Measurements from ENCODE around the gene TBKBP1.

GRCh38 chr17:47675380-47676198, 18.4 kb upstream of the TBKBP1 start:
- TF ChIP-seq RAD21 (IDR thresholded peaks at IDR 0.05), result no peak
- no peak for TF ChIP-seq CTCF (IDR thresholded peaks at IDR 0.05; ENCODE audit: low read depth, low read length, missing input control)
- TF ChIP-seq YY1 (IDR thresholded peaks at IDR 0.05), result no peak
- no peak for TF ChIP-seq NR2F2 (IDR thresholded peaks at IDR 0.05)
- no peak for TF ChIP-seq FOXA1 (IDR thresholded peaks at IDR 0.05)
- no peak for TF ChIP-seq HNF4G (IDR thresholded peaks at IDR 0.05)
- TF ChIP-seq TAF1 (conservative IDR thresholded peaks at IDR 0.05), result no peak
- TF ChIP-seq MAX (IDR thresholded peaks at IDR 0.05), result no peak
- TF ChIP-seq REST (IDR thresholded peaks at IDR 0.05), result no peak
- no peak for TF ChIP-seq GABPA (IDR thresholded peaks at IDR 0.05 in 1 of 2, conservative IDR thresholded peaks at IDR 0.05 in 1 of 2)
